Activated CD8-positive, alpha-beta T cell treated with anti-CD3 and anti-CD28 coated beads for 36 hours (primary cell): ENCODE data around the gene CDK16. TPM values are rescaled to one million over a fixed set of nuclear protein-coding genes. Genes with fewer than 3 reads are reported as not detected.

Experiments
- ATAC-seq: fragments of 200-7000 bp; cut with Tn5 transposase; one replicate; pipeline ENCODE4 v1.10.0; 2021; ENCODE audit warnings: mild to moderate bottlenecking, moderate library complexity
- CTCF ChIA-PET: fragments of 350-600 bp; sonication (Branson Sonifier 250); formaldehyde crosslinking; loops from one replicate; lab custom pipeline; 2021; ENCODE audit warnings: antibody characterized with exemption; lab: Charles Lee
- POLR2A ChIA-PET: fragments of 350-600 bp; sonication (Branson Sonifier 250); formaldehyde crosslinking; loops from one replicate; lab custom pipeline; 2021; ENCODE audit warnings: antibody characterized with exemption; lab: Charles Lee
- DNase-seq: peaks from one replicate; pipeline ENCODE4 v3.0.0-alpha.2; 2020
- H3K27ac Mint-ChIP-seq: one replicate; pipeline ENCODE4 v1.8.0; 2021; ENCODE audit warnings: mild to moderate bottlenecking, mixed read lengths
- H3K27me3 Mint-ChIP-seq: one replicate; pipeline ENCODE4 v1.8.0; 2021; ENCODE audit warnings: mixed read lengths
- H3K36me3 Mint-ChIP-seq: one replicate; pipeline ENCODE4 v1.8.0; 2021; ENCODE audit warnings: low read depth, mixed read lengths
- H3K4me1 Mint-ChIP-seq: one replicate; pipeline ENCODE4 v1.8.0; 2021; ENCODE audit warnings: low read depth, mixed read lengths
- H3K4me3 Mint-ChIP-seq: one replicate; pipeline ENCODE4 v1.8.0; 2021; ENCODE audit warnings: mild to moderate bottlenecking, moderate library complexity, mixed read lengths
- H3K9me3 Mint-ChIP-seq: one replicate; pipeline ENCODE4 v1.8.0; 2021; ENCODE audit warnings: mixed read lengths
- intact Hi-C: fragments of 100-400 bp; cut with micrococcal nuclease; formaldehyde crosslinking; loops from one replicate; pipeline ENCODE4 v1.10.0; 2022
- total RNA-seq, 2 experiments: library from RNA; stranded (reverse); gene quantifications; one replicate each; pipeline ENCODE4 v1.2.3, GENCODE V29; 2021
- TF ChIP-seq, protein P1 (sequence below): fragments of 200-600 bp; IDR thresholded peaks from one replicate; pipeline ENCODE4 v1.8.0; 2022; ENCODE audit warnings: antibody characterized with exemption, mild to moderate bottlenecking

The CDK16 gene
- total RNA-seq, 2 experiments from 2014 or later = 56.1 to 61.3 TPM

DNA sequence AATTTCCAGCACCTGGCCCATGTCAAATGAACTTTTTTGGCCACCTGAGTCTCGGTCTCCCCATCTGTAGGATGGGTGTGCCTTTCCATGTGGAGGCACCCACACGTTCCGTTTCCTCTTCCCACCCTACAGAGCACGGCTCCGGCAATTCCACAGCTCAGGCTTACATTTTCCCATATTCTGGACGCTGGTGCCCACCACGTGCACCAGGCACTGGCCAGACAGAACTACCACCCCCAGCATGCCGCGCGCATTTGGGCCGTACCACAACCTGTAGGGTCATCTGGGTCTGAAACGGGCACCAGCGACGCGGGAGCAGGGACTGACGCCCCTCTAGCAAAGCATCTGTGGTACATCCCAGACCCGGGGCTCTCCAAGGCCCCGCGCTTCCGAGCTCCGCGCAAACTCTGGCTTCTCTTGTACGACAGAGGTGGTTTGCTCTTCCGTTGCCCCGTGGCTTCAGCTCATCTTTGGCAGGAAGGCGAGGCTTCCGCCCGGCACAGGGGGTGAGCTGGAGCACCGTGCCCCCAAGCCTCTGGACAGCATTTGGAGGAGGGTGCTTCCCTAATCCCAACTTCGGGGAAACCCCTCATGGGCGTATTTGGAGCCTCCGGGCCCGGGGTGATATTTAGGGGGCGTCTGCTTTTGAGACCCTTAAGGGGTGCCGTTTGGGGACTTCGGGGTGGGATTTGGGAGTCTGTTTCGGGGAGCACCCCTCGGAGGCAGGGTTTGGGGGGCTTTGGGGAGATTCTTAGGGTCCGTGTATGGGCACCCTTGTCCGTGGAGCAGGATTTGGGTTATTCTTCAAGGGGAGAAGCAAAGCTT is 27.8 kb upstream of the CDK16 start:
- ATAC-seq (peak; percentile 83), DNase-seq (peak; percentile 91)
- peak overlapping the region; percentile 91 for H3K4me3 Mint-ChIP-seq
- H3K36me3 Mint-ChIP-seq = peaks cover 27% of the 10 kb centered on the region
- no peaks in the 10 kb centered on the region for H3K27me3 Mint-ChIP-seq
- TF ChIP-seq, protein P1, sequence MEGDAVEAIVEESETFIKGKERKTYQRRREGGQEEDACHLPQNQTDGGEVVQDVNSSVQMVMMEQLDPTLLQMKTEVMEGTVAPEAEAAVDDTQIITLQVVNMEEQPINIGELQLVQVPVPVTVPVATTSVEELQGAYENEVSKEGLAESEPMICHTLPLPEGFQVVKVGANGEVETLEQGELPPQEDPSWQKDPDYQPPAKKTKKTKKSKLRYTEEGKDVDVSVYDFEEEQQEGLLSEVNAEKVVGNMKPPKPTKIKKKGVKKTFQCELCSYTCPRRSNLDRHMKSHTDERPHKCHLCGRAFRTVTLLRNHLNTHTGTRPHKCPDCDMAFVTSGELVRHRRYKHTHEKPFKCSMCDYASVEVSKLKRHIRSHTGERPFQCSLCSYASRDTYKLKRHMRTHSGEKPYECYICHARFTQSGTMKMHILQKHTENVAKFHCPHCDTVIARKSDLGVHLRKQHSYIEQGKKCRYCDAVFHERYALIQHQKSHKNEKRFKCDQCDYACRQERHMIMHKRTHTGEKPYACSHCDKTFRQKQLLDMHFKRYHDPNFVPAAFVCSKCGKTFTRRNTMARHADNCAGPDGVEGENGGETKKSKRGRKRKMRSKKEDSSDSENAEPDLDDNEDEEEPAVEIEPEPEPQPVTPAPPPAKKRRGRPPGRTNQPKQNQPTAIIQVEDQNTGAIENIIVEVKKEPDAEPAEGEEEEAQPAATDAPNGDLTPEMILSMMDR = no peak
- ChIA-PET CTCF (interaction anchor here (0.9 to 1.6 kb wide), 3 partner anchors 46 to 194 kb away, joined by 3 to 6 read pairs (median 5); partner anchors contain the start of gene RBM10), POLR2A (interaction anchor here (0.7 to 2.4 kb wide), 11 partner anchors 9 to 333 kb away, joined by 3 to 10 read pairs (median 4); partner anchors contain the start of genes NDUFB11 and USP11)
- H3K4me1 Mint-ChIP-seq = peaks cover 34% of the 10 kb centered on the region
- no peaks in the 10 kb centered on the region for H3K9me3 Mint-ChIP-seq
- intact Hi-C loops = loop anchor here (5.0 kb wide), 1 partner anchor 332 kb away; no protein-coding TSS in a partner anchor
- H3K27ac Mint-ChIP-seq = peak overlapping the region; percentile 95

GRCh38 chrX:47191331-47191730 is 27.1 kb upstream of the CDK16 start:
- Mint-ChIP-seq H3K4me1 (peaks cover 41% of the 10 kb centered on the region), H3K27ac (peak overlapping the region; percentile 95), H3K36me3 (peaks cover 31% of the 10 kb centered on the region), H3K27me3 (no peaks in the 10 kb centered on the region), H3K4me3 (peak overlapping the region; percentile 91), H3K9me3 (no peaks in the 10 kb centered on the region)
- CTCF ChIA-PET = interaction anchor here (0.9 to 1.6 kb wide), 4 partner anchors 46 to 332 kb away, joined by 3 to 6 read pairs (median 4); partner anchors contain the start of gene RBM10
- ATAC-seq = peak; percentile 13
- peak; percentile 73 for DNase-seq
- intact Hi-C loops = loop anchor here (5.0 kb wide), 1 partner anchor 331 kb away; no protein-coding TSS in a partner anchor
- POLR2A ChIA-PET = interaction anchor here (0.7 to 2.4 kb wide), 9 partner anchors 9 to 332 kb away, joined by 3 to 10 read pairs (median 5); partner anchors contain the start of gene USP11
- TF ChIP-seq, protein P1 = no peak

- peaks cover 36% of the 10 kb centered on the region for H3K36me3 Mint-ChIP-seq
- ATAC-seq (no peak), DNase-seq (no peak)
- H3K9me3 Mint-ChIP-seq = no peaks in the 10 kb centered on the region
- peaks cover 46% of the 10 kb centered on the region for H3K4me1 Mint-ChIP-seq
- ChIA-PET POLR2A (interaction anchor here (1.1 to 2.4 kb wide), 5 partner anchors 9 to 332 kb away, joined by 4 to 10 read pairs (median 7); no protein-coding TSS in a partner anchor), CTCF (interaction anchor here (1.0 to 1.4 kb wide), 2 partner anchors 193 to 331 kb away, joined by 3 to 6 read pairs; no protein-coding TSS in a partner anchor)
- no peaks in the 10 kb centered on the region for H3K27me3 Mint-ChIP-seq
- TF ChIP-seq, protein P1 = no peak
- intact Hi-C loops = loop anchor here (2.0 to 5.0 kb wide), 2 partner anchors 41 to 330 kb away; partner anchors contain the start of gene USP11
- peak overlapping the region; percentile 91 for H3K4me3 Mint-ChIP-seq
- peak overlapping the region; percentile 95 for H3K27ac Mint-ChIP-seq
Observed at GRCh38 chrX:47191806-47192401, 26.6 kb upstream of the CDK16 start.

GRCh38 chrX:47193475-47194193 is 24.8 kb upstream of the CDK16 start, which contains the start of gene UBA1:
Gene UBA1 (plus strand): TSS chrX:47193829. CDS start chrX:47198803, 4,974 bp downstream.
- H3K4me1 Mint-ChIP-seq = peaks cover 45% of the 10 kb centered on the region
- peak within 1 kb of the TSS; percentile 87 for H3K4me3 Mint-ChIP-seq
- H3K27ac Mint-ChIP-seq = peak within 1 kb of the TSS; percentile 94
- intact Hi-C loops = loop anchor here (1.0 to 5.0 kb wide), 3 partner anchors 39 to 329 kb away; partner anchors contain the start of gene USP11
- H3K9me3 Mint-ChIP-seq = no peaks in the 10 kb centered on the region
- peaks cover 47% of the 10 kb centered on the region for H3K36me3 Mint-ChIP-seq
- ATAC-seq = peak; percentile 72
- TF ChIP-seq, protein P1 = peak; percentile 61
- ChIA-PET POLR2A (interaction anchor here (0.9 kb wide), 1 partner anchor 191 kb away, joined by 3 read pairs; no protein-coding TSS in a partner anchor), CTCF (interaction anchor here (1.0 to 1.4 kb wide), 2 partner anchors 191 to 330 kb away, joined by 4 to 5 read pairs; no protein-coding TSS in a partner anchor)
- H3K27me3 Mint-ChIP-seq = no peaks in the 10 kb centered on the region
- peak; percentile 94 for DNase-seq
